ENCODE data around the gene NAPSA. TPM values are rescaled to one million over a fixed set of nuclear protein-coding genes. Genes with fewer than 3 reads are reported as not detected.
"Not testable (repeated sequence)": the region's sequence is repeated elsewhere in the genome, so short reads cannot be mapped to it uniquely, and the experiment has no call there.

Gene NAPSA
- polyA plus RNA-seq, 1 experiment: 0.10 TPM

DNA sequence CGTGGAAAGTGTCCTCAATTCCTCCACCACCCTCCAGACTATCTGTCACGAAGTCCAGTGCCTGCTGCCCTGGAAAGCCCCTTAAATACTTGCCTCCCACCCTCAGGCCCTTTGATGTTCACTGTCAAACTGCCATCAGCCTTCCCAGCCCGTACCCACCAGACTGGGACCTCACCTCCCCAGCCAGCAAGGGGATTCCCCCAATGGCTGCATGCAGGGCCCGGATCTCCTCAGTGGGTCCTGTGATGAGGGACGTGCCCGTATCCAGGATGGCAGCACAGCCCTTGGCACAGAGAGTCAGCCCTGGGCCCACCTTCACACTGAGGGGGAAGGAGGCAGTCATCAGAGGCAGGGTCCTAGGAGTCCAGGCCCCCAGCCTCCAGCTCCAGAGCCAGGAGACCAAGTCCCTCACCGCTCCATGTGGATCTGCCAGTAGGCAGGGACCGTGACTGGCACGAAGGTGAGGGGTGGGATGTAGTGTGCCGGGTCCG is 6.1 kb downstream of the NAPSA start:
- no peak for DNase-seq (ENCODE audit: low read depth, low spot score)
- ChIA-PET POLR2A (no interaction called here), CTCF (no interaction called here)
- Histone ChIP-seq H3K27ac (ENCODE audit: low read depth, low read length) (no peak overlapping the region), H3K4me3 (ENCODE audit: low read depth, low read length) (no peak overlapping the region), H3K27me3 (ENCODE audit: control insufficient read depth, insufficient read depth, low read length) (no peaks in the 10 kb centered on the region), H3K9me3 (ENCODE audit: control insufficient read depth, insufficient read depth, low read length) (peaks cover 9% of the 10 kb centered on the region)
- TF ChIP-seq, protein P1, sequence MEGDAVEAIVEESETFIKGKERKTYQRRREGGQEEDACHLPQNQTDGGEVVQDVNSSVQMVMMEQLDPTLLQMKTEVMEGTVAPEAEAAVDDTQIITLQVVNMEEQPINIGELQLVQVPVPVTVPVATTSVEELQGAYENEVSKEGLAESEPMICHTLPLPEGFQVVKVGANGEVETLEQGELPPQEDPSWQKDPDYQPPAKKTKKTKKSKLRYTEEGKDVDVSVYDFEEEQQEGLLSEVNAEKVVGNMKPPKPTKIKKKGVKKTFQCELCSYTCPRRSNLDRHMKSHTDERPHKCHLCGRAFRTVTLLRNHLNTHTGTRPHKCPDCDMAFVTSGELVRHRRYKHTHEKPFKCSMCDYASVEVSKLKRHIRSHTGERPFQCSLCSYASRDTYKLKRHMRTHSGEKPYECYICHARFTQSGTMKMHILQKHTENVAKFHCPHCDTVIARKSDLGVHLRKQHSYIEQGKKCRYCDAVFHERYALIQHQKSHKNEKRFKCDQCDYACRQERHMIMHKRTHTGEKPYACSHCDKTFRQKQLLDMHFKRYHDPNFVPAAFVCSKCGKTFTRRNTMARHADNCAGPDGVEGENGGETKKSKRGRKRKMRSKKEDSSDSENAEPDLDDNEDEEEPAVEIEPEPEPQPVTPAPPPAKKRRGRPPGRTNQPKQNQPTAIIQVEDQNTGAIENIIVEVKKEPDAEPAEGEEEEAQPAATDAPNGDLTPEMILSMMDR (IDR thresholded peaks at IDR 0.05; ENCODE audit: low read depth, low read length): no peak

DNA sequence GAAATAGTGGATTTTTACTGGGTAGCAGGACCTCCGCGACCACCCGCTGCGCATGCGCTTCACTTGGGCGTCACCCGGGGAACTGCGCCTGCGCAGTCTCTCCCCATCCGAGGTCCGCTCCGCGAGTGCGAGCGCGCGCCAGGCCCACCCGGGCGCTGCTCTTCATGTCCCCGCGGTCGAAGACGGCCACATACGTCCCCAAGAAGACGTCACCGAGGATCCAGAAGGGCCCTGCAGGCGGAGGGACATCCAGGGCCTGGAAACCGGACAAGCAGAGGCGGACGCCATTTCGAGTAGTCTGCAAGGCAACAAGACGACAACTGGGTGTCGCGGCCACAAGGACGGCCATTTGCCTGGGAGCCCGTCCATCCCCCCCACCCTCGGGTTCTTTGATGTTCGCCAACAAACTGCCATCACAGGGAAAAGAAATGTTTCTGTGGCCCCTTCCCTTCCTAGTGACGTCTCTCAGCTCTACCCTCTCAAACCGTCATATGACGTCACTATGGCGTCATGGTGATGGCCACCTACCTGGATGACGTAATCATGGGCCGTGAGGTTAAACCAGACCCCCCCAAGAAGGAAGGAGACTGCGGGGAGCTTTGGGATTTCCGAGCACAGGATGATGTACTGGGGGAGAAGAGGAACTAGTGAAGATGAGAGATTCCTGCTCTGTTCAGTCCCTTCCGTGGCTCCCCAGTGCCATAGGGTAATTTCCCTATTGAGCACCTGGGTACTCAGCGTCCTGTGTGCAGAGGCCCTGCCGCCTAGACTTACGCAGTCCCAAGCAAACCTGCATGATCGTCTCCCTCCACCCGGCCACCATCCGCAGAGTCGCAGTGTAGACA is 6.7 kb downstream of the NAPSA start:
- peaks cover 9% of the 10 kb centered on the region for H3K9me3 ChIP-seq (ENCODE audit: control insufficient read depth, insufficient read depth, low read length)
- no peak overlapping the region for H3K27ac ChIP-seq (ENCODE audit: low read depth, low read length)
- no peaks in the 10 kb centered on the region for H3K27me3 ChIP-seq (ENCODE audit: control insufficient read depth, insufficient read depth, low read length)
- TF ChIP-seq, protein P1 (IDR thresholded peaks at IDR 0.05; ENCODE audit: low read depth, low read length): no peak
- no peak for DNase-seq (ENCODE audit: low read depth, low spot score)
- ChIA-PET POLR2A (no interaction called here), CTCF (interaction anchor here (1.0 to 2.3 kb wide), 4 partner anchors 10 to 563 kb away, joined by 4 to 22 read pairs (median 6); no protein-coding TSS in a partner anchor)
- H3K4me3 ChIP-seq (ENCODE audit: low read depth, low read length): peak overlapping the region; percentile 53

DNA sequence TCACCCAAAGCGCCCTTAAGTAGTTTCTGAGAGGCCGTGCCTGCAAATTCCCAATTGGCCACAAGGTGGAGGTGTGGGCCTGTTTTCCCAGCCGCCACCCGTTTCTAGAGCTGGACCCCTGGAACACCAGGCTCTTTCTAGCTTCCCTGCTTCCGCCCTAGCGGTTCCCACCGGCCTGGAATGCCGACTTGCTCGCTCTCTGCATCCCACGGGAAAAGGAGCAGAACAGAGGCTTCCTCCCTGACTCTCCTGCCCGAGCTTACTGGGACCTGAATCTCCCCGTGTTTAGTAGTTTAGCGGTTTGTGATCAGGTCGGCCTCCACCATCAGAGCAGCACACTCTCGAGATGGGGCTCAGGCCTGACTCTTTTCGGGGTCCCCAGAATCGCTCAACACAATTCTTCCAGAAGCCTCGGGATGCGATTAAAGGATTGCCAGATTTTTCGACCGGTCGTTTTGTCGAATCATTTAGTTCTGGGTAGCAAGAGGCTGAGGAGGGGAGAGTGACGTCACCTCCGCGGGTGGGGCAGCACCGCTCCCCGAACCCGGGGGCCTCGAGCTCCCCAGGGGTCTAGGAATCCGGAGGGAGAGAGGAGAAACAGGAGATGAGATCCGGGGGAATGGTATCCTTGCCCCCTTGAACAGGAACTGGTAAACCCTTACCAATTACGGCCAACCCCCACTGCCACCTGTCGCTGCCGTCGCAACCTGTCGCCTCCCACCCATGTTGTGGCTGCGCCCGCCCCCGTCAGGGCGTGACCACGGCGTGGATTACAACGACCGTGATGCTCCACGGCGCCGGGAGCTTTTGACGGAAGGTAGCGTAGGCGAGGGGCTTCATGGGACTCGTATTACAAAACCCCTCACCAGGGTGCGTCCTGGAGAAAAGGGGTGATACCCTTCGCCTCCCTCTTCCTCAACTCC is 8.0 kb downstream of the NAPSA start:
- CTCF ChIA-PET: interaction anchor here (0.5 to 2.3 kb wide), 22 partner anchors 9 to 636 kb away, joined by 3 to 22 read pairs (median 4); partner anchors contain the start of gene JOSD2
- peaks cover 9% of the 10 kb centered on the region for H3K9me3 ChIP-seq (ENCODE audit: control insufficient read depth, insufficient read depth, low read length)
- no peaks in the 10 kb centered on the region for H3K27me3 ChIP-seq (ENCODE audit: control insufficient read depth, insufficient read depth, low read length)
- H3K27ac ChIP-seq (ENCODE audit: low read depth, low read length): no peak overlapping the region
- POLR2A ChIA-PET: interaction anchor here (0.7 kb wide), 2 partner anchors 107 to 437 kb away, joined by 3 read pairs; no protein-coding TSS in a partner anchor
- no peak for DNase-seq (ENCODE audit: low read depth, low spot score)
- TF ChIP-seq, protein P1 (IDR thresholded peaks at IDR 0.05; ENCODE audit: low read depth, low read length): peak; percentile 85
- H3K4me3 ChIP-seq (ENCODE audit: low read depth, low read length): peak overlapping the region; percentile 44

DNA sequence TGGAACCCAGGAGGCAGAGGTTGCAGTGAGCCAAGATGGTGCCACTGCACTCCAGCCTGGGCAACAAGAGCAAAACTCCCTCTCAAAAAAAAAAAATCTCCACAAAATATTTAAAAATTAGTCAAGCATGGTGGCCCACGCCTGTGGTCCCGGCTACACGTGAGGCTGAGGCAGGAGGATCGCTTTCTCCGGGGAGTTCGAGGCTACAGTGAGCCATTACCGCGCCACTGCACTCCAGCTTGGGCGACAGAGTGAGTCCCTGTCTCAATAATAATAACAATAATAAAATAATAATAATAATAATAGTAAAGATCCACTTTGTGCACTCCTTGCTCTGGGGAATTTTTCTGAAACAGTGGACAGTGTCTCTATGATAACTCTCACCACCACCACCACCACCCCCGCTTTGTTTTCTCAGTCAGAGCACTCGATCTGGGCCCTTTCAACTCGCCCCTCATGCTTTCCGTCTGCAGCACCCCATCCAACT is 8.7 kb downstream of the NAPSA start:
- POLR2A ChIA-PET: interaction anchor here (0.7 kb wide), 2 partner anchors 108 to 438 kb away, joined by 3 read pairs; no protein-coding TSS in a partner anchor
- TF ChIP-seq, protein P1 (IDR thresholded peaks at IDR 0.05; ENCODE audit: low read depth, low read length): no peak
- DNase-seq (ENCODE audit: low read depth, low spot score): no peak
- H3K27ac ChIP-seq (ENCODE audit: low read depth, low read length): no peak overlapping the region
- CTCF ChIA-PET: interaction anchor here (0.7 to 2.3 kb wide), 21 partner anchors 10 to 636 kb away, joined by 3 to 22 read pairs (median 4); partner anchors contain the start of gene JOSD2
- no peak overlapping the region for H3K4me3 ChIP-seq (ENCODE audit: low read depth, low read length)
- H3K9me3 ChIP-seq (ENCODE audit: control insufficient read depth, insufficient read depth, low read length): peaks cover 9% of the 10 kb centered on the region
- H3K27me3 ChIP-seq (ENCODE audit: control insufficient read depth, insufficient read depth, low read length): peaks cover 4% of the 10 kb centered on the region

DNA sequence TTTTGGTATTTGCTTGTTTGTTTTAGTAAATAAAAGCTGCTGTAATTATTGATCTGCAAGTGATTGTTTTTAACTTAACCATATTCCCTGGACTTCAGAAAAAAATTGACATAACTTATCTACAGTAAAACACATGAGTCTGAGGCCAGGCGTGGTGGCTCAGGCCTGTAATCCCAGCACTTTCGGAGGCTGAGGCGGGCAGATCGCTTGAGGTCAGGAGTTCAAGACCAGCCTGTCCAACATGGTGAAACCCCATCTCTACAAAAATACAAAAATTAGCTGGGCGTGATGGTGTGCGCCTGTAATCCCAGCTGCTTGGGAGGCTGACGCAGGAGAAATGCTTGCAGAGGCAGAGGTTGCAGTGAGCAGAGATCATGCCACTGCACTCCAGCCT is 12.0 kb downstream of the NAPSA start:
- H3K27me3 ChIP-seq (ENCODE audit: control insufficient read depth, insufficient read depth, low read length); H3K4me3 ChIP-seq (ENCODE audit: low read depth, low read length); H3K9me3 ChIP-seq (ENCODE audit: control insufficient read depth, insufficient read depth, low read length); H3K27ac ChIP-seq (ENCODE audit: low read depth, low read length); POLR2A ChIA-PET; DNase-seq (ENCODE audit: low read depth, low spot score): not testable (repeated sequence)
- CTCF ChIA-PET: interaction anchor here (0.6 kb wide), 2 partner anchors 429 to 504 kb away, joined by 3 read pairs; no protein-coding TSS in a partner anchor
